Lower leg skin (tissue), 3 donors: ENCODE measurements around the gene HCLS1.

ENCODE experiments used
- POLR2A ChIP-seq, 2 donors: fragments of 450-650 bp; IDR thresholded peaks; one replicate each; pipeline ENCODE4 v1.6.1; 2016 to 2017; ENCODE audit warnings: antibody characterized with exemption in 2 of 2, mild to moderate bottlenecking in 1 of 2, moderate library complexity in 1 of 2
- TF ChIP-seq, protein P1 (sequence below), 3 donors: fragments of 450-650 bp; IDR thresholded peaks; one replicate each; pipeline ENCODE4 v1.5.1; 2016; ENCODE audit warnings: antibody characterized with exemption in 3 of 3, mild to moderate bottlenecking in 3 of 3, moderate library complexity in 2 of 3

DNA sequence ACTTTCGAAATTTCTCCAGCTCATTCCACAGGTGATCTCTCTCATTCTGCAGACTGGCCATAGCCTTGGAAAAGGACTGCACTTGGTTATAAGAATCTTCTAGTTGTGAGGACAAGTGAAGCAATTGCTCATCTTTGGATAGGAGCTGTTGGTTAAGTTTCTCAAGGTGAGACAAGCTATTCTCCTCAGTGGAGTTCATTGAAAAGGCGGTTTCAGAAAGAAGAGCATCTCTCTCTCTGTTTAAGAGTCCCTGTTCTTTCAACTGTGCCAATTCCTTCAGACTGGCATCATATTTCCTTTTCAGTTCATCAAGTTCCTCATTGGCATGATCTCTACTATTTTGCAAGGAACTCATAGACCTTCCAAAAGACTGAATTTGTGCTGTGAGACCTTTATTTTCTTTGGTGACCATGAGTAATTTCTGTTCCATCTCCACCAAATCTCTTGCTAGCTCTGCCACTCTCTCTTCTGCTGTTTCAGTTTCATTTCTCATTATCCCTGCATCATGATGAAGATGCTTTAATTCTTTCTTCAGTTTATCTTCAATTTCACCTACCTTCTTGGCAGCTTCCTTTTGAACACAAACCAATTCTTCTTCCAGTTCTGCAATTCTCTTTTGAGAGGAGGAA, 30.2 kb upstream of the HCLS1 start:
- TF ChIP-seq, protein P1, sequence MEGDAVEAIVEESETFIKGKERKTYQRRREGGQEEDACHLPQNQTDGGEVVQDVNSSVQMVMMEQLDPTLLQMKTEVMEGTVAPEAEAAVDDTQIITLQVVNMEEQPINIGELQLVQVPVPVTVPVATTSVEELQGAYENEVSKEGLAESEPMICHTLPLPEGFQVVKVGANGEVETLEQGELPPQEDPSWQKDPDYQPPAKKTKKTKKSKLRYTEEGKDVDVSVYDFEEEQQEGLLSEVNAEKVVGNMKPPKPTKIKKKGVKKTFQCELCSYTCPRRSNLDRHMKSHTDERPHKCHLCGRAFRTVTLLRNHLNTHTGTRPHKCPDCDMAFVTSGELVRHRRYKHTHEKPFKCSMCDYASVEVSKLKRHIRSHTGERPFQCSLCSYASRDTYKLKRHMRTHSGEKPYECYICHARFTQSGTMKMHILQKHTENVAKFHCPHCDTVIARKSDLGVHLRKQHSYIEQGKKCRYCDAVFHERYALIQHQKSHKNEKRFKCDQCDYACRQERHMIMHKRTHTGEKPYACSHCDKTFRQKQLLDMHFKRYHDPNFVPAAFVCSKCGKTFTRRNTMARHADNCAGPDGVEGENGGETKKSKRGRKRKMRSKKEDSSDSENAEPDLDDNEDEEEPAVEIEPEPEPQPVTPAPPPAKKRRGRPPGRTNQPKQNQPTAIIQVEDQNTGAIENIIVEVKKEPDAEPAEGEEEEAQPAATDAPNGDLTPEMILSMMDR (IDR thresholded peaks at IDR 0.05): no peak
- no peak for TF ChIP-seq POLR2A (IDR thresholded peaks at IDR 0.05)
